GM12878 (cell line): ENCODE results near the gene TCF7L2. TPM values are rescaled to one million over a fixed set of nuclear protein-coding genes. Genes with fewer than 3 reads are reported as not detected.

Experiments
- ATAC-seq: fragments of 200-7000 bp; cut with Tn5 transposase; 3 replicates; pipeline ENCODE4 v1.9.1; 2020; ENCODE audit warnings: mild to moderate bottlenecking, moderate library complexity
- BruUV-seq: library from RNA; stranded (reverse); fragments of 400-500 nt; replicated peaks from 2 replicates; lab custom pipeline; 2021; lab: Mats Ljungman, UMichigan
- CTCF ChIA-PET: fragments of 300-600 bp; sonication (Branson Sonifier 250); formaldehyde crosslinking; extraction: SDS; loops from one replicate; lab custom pipeline; 2021; ENCODE audit warnings: inconsistent platforms; lab: Yijun Ruan, JAX
- POLR2A ChIA-PET: fragments of 350-600 bp; formaldehyde crosslinking; extraction: SDS; loops from one replicate; lab custom pipeline; 2021; ENCODE audit warnings: inconsistent platforms; lab: Charles Lee
- RAD21 ChIA-PET: fragments of 300-600 bp; sonication (Branson Sonifier 250); formaldehyde crosslinking; loops from one replicate; lab custom pipeline; 2023; ENCODE audit warnings: antibody characterized with exemption; ENCODE audit not compliant: unreplicated experiment; lab: Charles Lee
- SMC1A ChIA-PET: fragments of 300-600 bp; sonication (Branson Sonifier 250); formaldehyde crosslinking; loops from one replicate; lab custom pipeline; 2023; ENCODE audit not compliant: unreplicated experiment, uncharacterized antibody; lab: Charles Lee
- DNase-seq: peaks from one replicate; pipeline ENCODE4 v3.0.0-alpha.2; 2011; ENCODE audit warnings: low read depth, low spot score
- FAIRE-seq: peaks from 3 replicates; lab custom pipeline; 2011; peaks lifted over from hg19 to GRCh38; lab: Jason Lieb, UNC
- H2AFZ ChIP-seq: 2 replicates; pipeline ENCODE4 v1.6.0; 2011; ENCODE audit warnings: low read depth, low read length, control low read depth; ENCODE audit not compliant: control insufficient read depth
- H3K27ac ChIP-seq: 2 replicates; pipeline ENCODE4 v1.5.1; 2011; ENCODE audit warnings: control low read depth; ENCODE audit not compliant: control insufficient read depth, insufficient read depth
- H3K27me3 ChIP-seq, 2 experiments: replicated peaks in 1 of 2; 2 replicates each; pipeline versions ENCODE4 v1.6.0 to v1.6.1; 2011; ENCODE audit warnings: low read length in 1 of 2; ENCODE audit not compliant: control insufficient read depth in 2 of 2, insufficient read depth in 2 of 2
- H3K36me3 ChIP-seq, 2 experiments: 2 replicates each; pipeline ENCODE4 v1.5.1; 2011; ENCODE audit warnings: low read length in 1 of 2; ENCODE audit not compliant: control insufficient read depth in 2 of 2, insufficient read depth in 2 of 2
- H3K4me1 ChIP-seq: 2 replicates; pipeline ENCODE4 v1.6.1; 2011; ENCODE audit warnings: mild to moderate bottlenecking, low read length, moderate library complexity, mixed read lengths; ENCODE audit not compliant: control insufficient read depth, insufficient read depth
- H3K4me2 ChIP-seq: 2 replicates; pipeline ENCODE4 v1.6.0; 2011; ENCODE audit warnings: control low read depth; ENCODE audit not compliant: control insufficient read depth, insufficient read depth
- H3K4me3 ChIP-seq: fragments of 200-600 bp; sonication (generic); 2 replicates; pipeline ENCODE4 v1.5.1; 2016
- H3K79me2 ChIP-seq: 2 replicates; pipeline ENCODE4 v1.6.0; 2011; ENCODE audit warnings: low read length; ENCODE audit not compliant: control insufficient read depth, insufficient read depth
- H3K9ac ChIP-seq: 2 replicates; pipeline ENCODE4 v1.8.0; 2011; ENCODE audit warnings: low read length, control low read depth, mixed read lengths; ENCODE audit not compliant: control insufficient read depth, insufficient read depth
- H3K9me3 ChIP-seq: replicated peaks from 3 replicates; pipeline ENCODE4 v1.5.1; 2011; ENCODE audit warnings: mild to moderate bottlenecking, low read length; ENCODE audit not compliant: control insufficient read depth, insufficient read depth
- H4K20me1 ChIP-seq: 2 replicates; pipeline ENCODE4 v1.6.0; 2011; ENCODE audit not compliant: control insufficient read depth, insufficient read depth
- BACH1 ChIP-seq: fragments of 450-650 bp; IDR thresholded peaks from 2 replicates; pipeline ENCODE4 v1.6.1; 2017; ENCODE audit warnings: mild to moderate bottlenecking, borderline replicate concordance
- BHLHE40 ChIP-seq, 2 experiments: fragments of 450-650 bp in 1 of 2; IDR thresholded peaks; 2 replicates each; pipeline ENCODE4 v1.6.1; 2011 to 2017; ENCODE audit warnings: low read depth in 2 of 2, borderline replicate concordance in 1 of 2, improper control_type of control experiment in 1 of 2, low read length in 1 of 2, mild to moderate bottlenecking in 1 of 2
- CEBPB ChIP-seq, 2 experiments: fragments of 150-350 bp in 1 of 2; IDR thresholded peaks; 2 replicates each; pipeline ENCODE4 v1.6.1; 2012 to 2014; ENCODE audit warnings: low read depth in 2 of 2, low read length in 2 of 2, borderline replicate concordance in 1 of 2, inconsistent platforms in 1 of 2
- DPF2 ChIP-seq: fragments of 450-650 bp; IDR thresholded peaks from 2 replicates; pipeline ENCODE4 v1.6.1; 2017; ENCODE audit warnings: mild to moderate bottlenecking
- ESRRA ChIP-seq: IDR thresholded peaks from 2 replicates; pipeline ENCODE4 v1.6.1; 2012; ENCODE audit warnings: mild to moderate bottlenecking, low read length, improper control_type of control experiment
- FOS ChIP-seq: IDR thresholded peaks from 3 replicates; pipeline ENCODE4 v1.6.1; 2011; ENCODE audit warnings: borderline replicate concordance; ENCODE audit not compliant: insufficient read length; ENCODE audit errors: extremely low read depth
- GATAD2B ChIP-seq: fragments of 450-650 bp; conservative IDR thresholded peaks from 2 replicates; pipeline ENCODE4 v1.6.1; 2017; ENCODE audit warnings: low read depth, mild to moderate bottlenecking, moderate library complexity
- HDAC6 ChIP-seq: fragments of 200-600 bp; sonication (generic); IDR thresholded peaks from one replicate; pipeline ENCODE4 v1.8.0; 2017; ENCODE audit warnings: antibody characterized with exemption; ENCODE audit not compliant: unreplicated experiment
- SIN3A ChIP-seq: IDR thresholded peaks from 2 replicates; pipeline ENCODE4 v1.6.1; 2012; ENCODE audit warnings: low read depth, low read length, improper control_type of control experiment
- SMAD5 ChIP-seq: IDR thresholded peaks from 2 replicates; pipeline ENCODE4 v1.6.1; 2016; ENCODE audit warnings: antibody characterized with exemption, low read depth
- SREBF1 ChIP-seq: IDR thresholded peaks from 2 replicates; pipeline ENCODE4 v1.6.1; 2012; ENCODE audit warnings: mild to moderate bottlenecking, low read length
- USF1 ChIP-seq: IDR thresholded peaks from 2 replicates; pipeline ENCODE4 v1.6.1; 2011; ENCODE audit warnings: borderline replicate concordance, low read depth, mild to moderate bottlenecking, moderate library complexity, mixed read lengths, low read length; ENCODE audit not compliant: insufficient read depth; ENCODE audit errors: extremely low read length
- USF2 ChIP-seq: IDR thresholded peaks from 2 replicates; pipeline ENCODE4 v1.6.1; 2011; ENCODE audit warnings: low read depth, low read length, improper control_type of control experiment, borderline replicate concordance
- WGBS: methylation state at CpG from one replicate; pipeline ENCODE4 v1.1.6; 2016; ENCODE audit warnings: low lambda C conversion rate; ENCODE audit not compliant: insufficient replicate concordance, insufficient coverage; ENCODE audit errors: missing lambda C conversion rate; 5-methylcytosine and 5-hydroxymethylcytosine counted together
- in situ Hi-C: fragments of 300-500 bp; cut with MboI; formaldehyde crosslinking; loops from 9 replicates; pipeline ENCODE4 v1.14.3; 2018; ENCODE audit warnings: mixed read lengths
- intact Hi-C: fragments of 100-400 bp; cut with micrococcal nuclease; formaldehyde crosslinking; loops from one replicate; pipeline ENCODE4 v1.14.2; 2022; ENCODE audit not compliant: unreplicated experiment
- polyA plus RNA-seq, 11 experiments: library from polyadenylated mRNA; depleted of rRNA in 4 of 11; unstranded in 6 of 11; stranded (reverse) in 5 of 11; fragments of >200 nt; fragmentation: Nextera tagmentation in 4 of 11; fragmentation: Illumina TruSeq in 1 of 11; extraction: Ambion mirVana in 4 of 11; extraction: Trizol in 1 of 11; gene quantifications; 1 replicate in 1 of 11; 2 replicates in 10 of 11; pipeline versions ENCODE4 v1.2.1 to v1.2.3, GENCODE V29; 2011 to 2016; ENCODE audit warnings: inconsistent platforms in 2 of 11, missing spikeins in 2 of 11, low read depth in 1 of 11
- total RNA-seq, 4 experiments: library from RNA; depleted of rRNA in 3 of 4; stranded (reverse); fragments of >200 nt in 3 of 4; fragmentation: Illumina TruSeq in 1 of 4; extraction: Trizol in 1 of 4; gene quantifications; 2 replicates each; pipeline versions ENCODE4 v1.2.1 to v1.2.3, GENCODE V29; 2013 to 2021
- TF ChIP-seq, protein P1 (sequence below): IDR thresholded peaks from 2 replicates; pipeline ENCODE4 v1.6.1; 2012; ENCODE audit warnings: improper control_type of control experiment, low read depth, low read length; ENCODE audit not compliant: insufficient replicate concordance
- TF ChIP-seq, protein P2 (sequence below): IDR thresholded peaks from 2 replicates; pipeline ENCODE4 v1.6.1; 2012; ENCODE audit warnings: low read length, inconsistent platforms

TCF7L2 gene
- total and polyA plus RNA-seq, 10 of the 15 experiments (the other 5 are each of a cell fraction or from before 2014, with no cell fraction given) = 0.02 to 1.1 (median 0.35) TPM; not detected in 4

DNA sequence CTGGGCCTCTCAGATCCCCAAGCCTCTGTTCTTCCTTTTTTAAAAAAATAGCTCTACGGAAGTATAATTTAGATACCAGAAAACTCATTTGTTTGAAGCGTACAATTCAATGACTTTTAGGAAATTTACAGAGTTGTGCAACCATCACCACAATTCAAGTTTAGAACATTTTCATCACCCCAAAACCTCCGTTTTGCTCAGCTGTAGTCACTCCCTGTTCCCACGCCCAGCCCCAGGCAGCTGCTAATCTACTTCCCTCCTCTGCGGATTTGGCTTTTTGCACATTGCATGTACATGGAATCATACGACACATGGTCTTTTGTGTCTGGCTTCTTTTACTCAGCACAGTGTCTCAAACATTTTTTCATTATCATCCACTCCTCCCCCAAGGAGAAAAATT lies 229.2 kb downstream of the TCF7L2 start (continued):
- TF ChIP-seq, protein P1, sequence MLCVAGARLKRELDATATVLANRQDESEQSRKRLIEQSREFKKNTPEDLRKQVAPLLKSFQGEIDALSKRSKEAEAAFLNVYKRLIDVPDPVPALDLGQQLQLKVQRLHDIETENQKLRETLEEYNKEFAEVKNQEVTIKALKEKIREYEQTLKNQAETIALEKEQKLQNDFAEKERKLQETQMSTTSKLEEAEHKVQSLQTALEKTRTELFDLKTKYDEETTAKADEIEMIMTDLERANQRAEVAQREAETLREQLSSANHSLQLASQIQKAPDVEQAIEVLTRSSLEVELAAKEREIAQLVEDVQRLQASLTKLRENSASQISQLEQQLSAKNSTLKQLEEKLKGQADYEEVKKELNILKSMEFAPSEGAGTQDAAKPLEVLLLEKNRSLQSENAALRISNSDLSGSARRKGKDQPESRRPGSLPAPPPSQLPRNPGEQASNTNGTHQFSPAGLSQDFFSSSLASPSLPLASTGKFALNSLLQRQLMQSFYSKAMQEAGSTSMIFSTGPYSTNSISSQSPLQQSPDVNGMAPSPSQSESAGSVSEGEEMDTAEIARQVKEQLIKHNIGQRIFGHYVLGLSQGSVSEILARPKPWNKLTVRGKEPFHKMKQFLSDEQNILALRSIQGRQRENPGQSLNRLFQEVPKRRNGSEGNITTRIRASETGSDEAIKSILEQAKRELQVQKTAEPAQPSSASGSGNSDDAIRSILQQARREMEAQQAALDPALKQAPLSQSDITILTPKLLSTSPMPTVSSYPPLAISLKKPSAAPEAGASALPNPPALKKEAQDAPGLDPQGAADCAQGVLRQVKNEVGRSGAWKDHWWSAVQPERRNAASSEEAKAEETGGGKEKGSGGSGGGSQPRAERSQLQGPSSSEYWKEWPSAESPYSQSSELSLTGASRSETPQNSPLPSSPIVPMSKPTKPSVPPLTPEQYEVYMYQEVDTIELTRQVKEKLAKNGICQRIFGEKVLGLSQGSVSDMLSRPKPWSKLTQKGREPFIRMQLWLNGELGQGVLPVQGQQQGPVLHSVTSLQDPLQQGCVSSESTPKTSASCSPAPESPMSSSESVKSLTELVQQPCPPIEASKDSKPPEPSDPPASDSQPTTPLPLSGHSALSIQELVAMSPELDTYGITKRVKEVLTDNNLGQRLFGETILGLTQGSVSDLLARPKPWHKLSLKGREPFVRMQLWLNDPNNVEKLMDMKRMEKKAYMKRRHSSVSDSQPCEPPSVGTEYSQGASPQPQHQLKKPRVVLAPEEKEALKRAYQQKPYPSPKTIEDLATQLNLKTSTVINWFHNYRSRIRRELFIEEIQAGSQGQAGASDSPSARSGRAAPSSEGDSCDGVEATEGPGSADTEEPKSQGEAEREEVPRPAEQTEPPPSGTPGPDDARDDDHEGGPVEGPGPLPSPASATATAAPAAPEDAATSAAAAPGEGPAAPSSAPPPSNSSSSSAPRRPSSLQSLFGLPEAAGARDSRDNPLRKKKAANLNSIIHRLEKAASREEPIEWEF = no peak

- no peak overlapping the region for H3K4me2 ChIP-seq
- ATAC-seq = no peak
- ChIA-PET RAD21 (no interaction called here), SMC1A (no interaction called here), CTCF (no interaction called here), POLR2A (no interaction called here)
- in situ Hi-C loops (no loop called here), intact Hi-C loops (no loop called here)
- no peaks in the 10 kb centered on the region for H3K79me2 ChIP-seq
- 11% methylated on average over 3 of the region's 3 CpGs for WGBS
- no peak for FAIRE-seq
- H3K27ac ChIP-seq = no peak overlapping the region
- BruUV-seq = no TSS peak
- H3K9me3 ChIP-seq = no peaks in the 10 kb centered on the region
- H3K4me3 ChIP-seq = no peak overlapping the region
- no peak overlapping the region for H2AFZ ChIP-seq
- H3K9ac ChIP-seq = no peak overlapping the region
- no peaks in the 10 kb centered on the region; the same call in 1 of the 2 replicates for H4K20me1 ChIP-seq
- H3K4me1 ChIP-seq = no peaks in the 10 kb centered on the region
- no peak for DNase-seq
- H3K27me3 ChIP-seq = peaks cover 0 to 2% of the 10 kb centered on the region in 2 experiments; a peak in 2 of 4 replicates
- H3K36me3 ChIP-seq = no peaks in the 10 kb centered on the region
- TF ChIP-seq BACH1 = no peak
- TF ChIP-seq, protein P2, sequence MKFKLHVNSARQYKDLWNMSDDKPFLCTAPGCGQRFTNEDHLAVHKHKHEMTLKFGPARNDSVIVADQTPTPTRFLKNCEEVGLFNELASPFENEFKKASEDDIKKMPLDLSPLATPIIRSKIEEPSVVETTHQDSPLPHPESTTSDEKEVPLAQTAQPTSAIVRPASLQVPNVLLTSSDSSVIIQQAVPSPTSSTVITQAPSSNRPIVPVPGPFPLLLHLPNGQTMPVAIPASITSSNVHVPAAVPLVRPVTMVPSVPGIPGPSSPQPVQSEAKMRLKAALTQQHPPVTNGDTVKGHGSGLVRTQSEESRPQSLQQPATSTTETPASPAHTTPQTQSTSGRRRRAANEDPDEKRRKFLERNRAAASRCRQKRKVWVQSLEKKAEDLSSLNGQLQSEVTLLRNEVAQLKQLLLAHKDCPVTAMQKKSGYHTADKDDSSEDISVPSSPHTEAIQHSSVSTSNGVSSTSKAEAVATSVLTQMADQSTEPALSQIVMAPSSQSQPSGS = no peak
- no peak for TF ChIP-seq USF2
- TF ChIP-seq FOS = no peak
- no peak for TF ChIP-seq SMAD5
- TF ChIP-seq SREBF1 = no peak
- no peak for TF ChIP-seq ESRRA
- TF ChIP-seq BHLHE40 (IDR thresholded peaks at IDR 0.05; ENCODE audit: borderline replicate concordance in 1 of 2, low read depth in 2 of 2, low read length in 1 of 2) = no peak
- TF ChIP-seq CEBPB (IDR thresholded peaks at IDR 0.05; ENCODE audit: borderline replicate concordance in 1 of 2, low read depth in 2 of 2, low read length in 2 of 2) = no peak
- TF ChIP-seq SIN3A = no peak
- no peak for TF ChIP-seq DPF2
- TF ChIP-seq GATAD2B = no peak
- TF ChIP-seq HDAC6 = no peak
- TF ChIP-seq USF1 = no peak
These were observed 229.9 kb downstream of the TCF7L2 start for GRCh38 chr10:113179966-113180365.
